Effector memory CD4-positive, alpha-beta T cell (primary cell): ENCODE results near the gene PALLD.

ENCODE experiments used
- DNase-seq, 3 donors: peaks; one replicate each; pipeline ENCODE4 v3.0.0-alpha.2; 2020
- H3K27ac ChIP-seq: 2 replicates; pipeline ENCODE4 v1.7.0; 2013; ENCODE audit warnings: mild to moderate bottlenecking, low read length, moderate library complexity; ENCODE audit not compliant: insufficient read depth, poor library complexity, severe bottlenecking
- H3K27me3 ChIP-seq: replicated peaks from 2 replicates; pipeline ENCODE4 v1.7.0; 2013; ENCODE audit warnings: mild to moderate bottlenecking, low read length; ENCODE audit not compliant: insufficient read depth, control insufficient read depth, poor library complexity, severe bottlenecking
- H3K36me3 ChIP-seq: 2 replicates; pipeline ENCODE4 v1.7.0; 2013; ENCODE audit warnings: mild to moderate bottlenecking, low read length, moderate library complexity; ENCODE audit not compliant: control insufficient read depth, insufficient read depth
- H3K4me1 ChIP-seq: 2 replicates; pipeline ENCODE4 v1.7.0; 2013; ENCODE audit warnings: low read length, mild to moderate bottlenecking; ENCODE audit not compliant: control insufficient read depth, insufficient read depth, poor library complexity, severe bottlenecking
- H3K4me3 ChIP-seq: 2 replicates; pipeline ENCODE4 v1.7.0; 2013; ENCODE audit warnings: low read length, low read depth, mild to moderate bottlenecking; ENCODE audit not compliant: insufficient read depth, poor library complexity, severe bottlenecking
- H3K9me3 ChIP-seq: 2 replicates; pipeline ENCODE4 v1.7.0; 2013; ENCODE audit warnings: mild to moderate bottlenecking, low read length, moderate library complexity; ENCODE audit not compliant: control insufficient read depth

Gene PALLD

DNA sequence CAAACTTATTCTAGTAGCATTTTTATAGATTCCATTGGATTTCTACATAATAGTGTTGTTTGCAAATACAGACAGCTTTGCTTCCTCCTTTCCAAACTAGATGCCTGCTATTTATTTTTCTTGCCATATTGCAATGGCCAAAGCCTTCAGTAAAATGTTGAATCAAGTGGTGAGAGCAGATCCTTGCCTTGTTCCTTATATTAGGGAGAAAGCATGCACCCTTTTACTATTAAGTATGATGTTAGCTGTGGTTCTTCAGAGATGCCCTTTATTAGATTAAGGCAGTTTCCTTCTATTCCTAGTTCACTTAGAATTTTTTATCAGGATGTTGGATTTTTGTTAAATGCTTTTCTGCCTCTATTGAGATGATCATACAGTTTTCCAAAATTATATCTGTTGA lies 279.5 kb downstream of the PALLD start:
- no peaks in the 10 kb centered on the region for H3K36me3 ChIP-seq
- H3K27me3 ChIP-seq, result no peaks in the 10 kb centered on the region
- no peak overlapping the region for H3K27ac ChIP-seq
- DNase-seq, result no peak
- H3K4me1 ChIP-seq, result no peaks in the 10 kb centered on the region
- no peak overlapping the region for H3K4me3 ChIP-seq
- no peaks in the 10 kb centered on the region for H3K9me3 ChIP-seq

DNA sequence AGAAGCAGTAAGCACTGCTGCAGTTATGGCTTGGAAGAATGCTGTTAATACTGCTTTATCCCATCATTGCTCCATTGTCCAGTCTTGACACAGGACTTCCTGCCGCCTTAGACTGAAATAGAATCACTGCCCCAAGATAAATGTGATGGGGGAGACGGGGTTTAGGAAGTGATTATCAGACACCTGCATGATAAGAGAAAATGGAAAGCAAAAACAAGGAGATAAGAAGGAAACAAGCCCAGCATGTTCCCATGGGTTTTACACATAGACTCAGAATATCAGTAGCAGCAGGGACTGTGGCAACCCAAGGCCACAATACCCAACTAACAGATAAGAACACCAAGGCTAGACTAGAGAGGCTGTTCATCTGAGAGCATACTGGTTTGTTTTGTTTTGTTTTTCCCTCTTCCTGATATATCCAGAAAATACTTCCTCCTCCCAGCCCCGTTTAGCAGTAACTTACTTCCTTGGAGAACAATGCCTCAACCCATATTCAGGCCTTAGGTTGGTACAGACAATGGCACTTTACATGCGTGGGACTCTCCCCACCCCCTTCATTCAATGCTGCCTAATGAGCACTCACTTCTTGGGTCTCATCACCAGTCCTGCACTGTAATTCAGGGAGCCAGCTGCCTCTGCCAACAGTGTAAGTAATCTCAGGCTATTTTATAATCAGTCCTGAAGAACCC lies 280.6 kb downstream of the PALLD start:
- Histone ChIP-seq H3K4me1 (no peaks in the 10 kb centered on the region), H3K9me3 (no peaks in the 10 kb centered on the region), H3K27ac (no peak overlapping the region), H3K4me3 (no peak overlapping the region), H3K27me3 (no peaks in the 10 kb centered on the region), H3K36me3 (no peaks in the 10 kb centered on the region)
- no peak for DNase-seq

DNA sequence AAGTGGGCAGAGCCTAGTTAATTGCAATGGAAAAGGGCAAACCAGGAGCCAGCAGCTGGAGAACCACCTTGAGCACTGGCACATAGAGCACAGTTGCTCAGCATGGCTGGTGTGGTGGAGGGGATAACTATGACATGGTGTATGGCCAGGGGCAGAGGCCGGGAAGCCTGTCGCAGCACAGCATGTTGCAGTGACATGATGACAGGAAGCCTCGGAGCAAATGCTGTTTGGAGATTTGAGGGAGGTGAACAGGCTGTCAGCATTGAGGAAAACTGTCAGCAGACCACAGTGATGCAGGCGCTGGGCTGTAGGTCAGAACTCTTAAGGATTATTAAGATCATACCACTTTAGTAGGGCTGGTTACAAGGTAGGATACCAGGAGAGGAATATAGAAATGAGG lies 284.5 kb downstream of the PALLD start:
- Histone ChIP-seq H3K27ac (no peak overlapping the region), H3K4me3 (no peak overlapping the region), H3K36me3 (no peaks in the 10 kb centered on the region), H3K9me3 (no peaks in the 10 kb centered on the region), H3K27me3 (peaks cover 4% of the 10 kb centered on the region), H3K4me1 (no peaks in the 10 kb centered on the region)
- DNase-seq, result no peak

DNA sequence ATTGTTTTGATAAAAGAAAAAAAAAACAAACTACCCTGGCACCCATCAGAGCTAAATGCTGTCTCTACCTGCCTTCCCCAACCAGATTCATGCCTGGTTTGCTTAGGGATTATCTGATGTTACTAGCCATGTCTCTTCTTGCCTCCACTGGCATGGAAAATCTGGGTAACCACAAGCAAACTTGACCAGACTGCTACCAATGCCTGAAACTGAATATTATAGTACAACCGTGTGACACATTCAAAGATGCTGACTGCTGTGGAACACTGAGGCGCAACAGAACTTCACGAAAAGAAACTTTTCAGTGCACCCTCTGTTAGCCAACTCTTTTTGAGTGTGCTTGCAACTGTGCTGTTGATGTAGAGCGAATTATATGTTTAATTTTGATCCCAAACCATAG lies 285.1 kb downstream of the PALLD start:
- Histone ChIP-seq H3K27ac (no peak overlapping the region), H3K27me3 (peaks cover 4% of the 10 kb centered on the region), H3K4me1 (no peaks in the 10 kb centered on the region), H3K9me3 (no peaks in the 10 kb centered on the region), H3K36me3 (no peaks in the 10 kb centered on the region), H3K4me3 (no peak overlapping the region)
- DNase-seq, result no peak

DNA sequence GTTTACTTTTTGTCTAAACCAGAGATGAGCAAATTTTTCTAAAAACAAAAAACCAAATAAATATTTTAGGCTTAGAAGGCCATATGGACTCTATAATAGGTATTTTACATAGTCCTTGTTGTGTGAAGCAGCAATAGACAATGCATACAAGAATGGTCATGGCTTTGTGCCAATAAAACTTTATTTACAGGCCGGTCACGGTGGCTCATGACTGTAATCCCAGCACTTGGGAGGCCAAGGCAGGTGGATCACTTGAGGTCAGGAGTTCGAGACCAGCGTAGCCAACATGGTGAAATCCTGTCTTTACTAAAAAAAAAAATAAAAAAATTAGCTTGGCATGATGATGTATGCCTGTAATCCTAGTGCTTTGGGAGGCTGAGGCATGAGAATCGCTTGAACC lies 285.6 kb downstream of the PALLD start:
- no peak for DNase-seq
- Histone ChIP-seq H3K4me3 (no peak overlapping the region), H3K27me3 (peaks cover 4% of the 10 kb centered on the region), H3K9me3 (no peaks in the 10 kb centered on the region), H3K27ac (no peak overlapping the region), H3K4me1 (no peaks in the 10 kb centered on the region), H3K36me3 (no peaks in the 10 kb centered on the region)

DNA sequence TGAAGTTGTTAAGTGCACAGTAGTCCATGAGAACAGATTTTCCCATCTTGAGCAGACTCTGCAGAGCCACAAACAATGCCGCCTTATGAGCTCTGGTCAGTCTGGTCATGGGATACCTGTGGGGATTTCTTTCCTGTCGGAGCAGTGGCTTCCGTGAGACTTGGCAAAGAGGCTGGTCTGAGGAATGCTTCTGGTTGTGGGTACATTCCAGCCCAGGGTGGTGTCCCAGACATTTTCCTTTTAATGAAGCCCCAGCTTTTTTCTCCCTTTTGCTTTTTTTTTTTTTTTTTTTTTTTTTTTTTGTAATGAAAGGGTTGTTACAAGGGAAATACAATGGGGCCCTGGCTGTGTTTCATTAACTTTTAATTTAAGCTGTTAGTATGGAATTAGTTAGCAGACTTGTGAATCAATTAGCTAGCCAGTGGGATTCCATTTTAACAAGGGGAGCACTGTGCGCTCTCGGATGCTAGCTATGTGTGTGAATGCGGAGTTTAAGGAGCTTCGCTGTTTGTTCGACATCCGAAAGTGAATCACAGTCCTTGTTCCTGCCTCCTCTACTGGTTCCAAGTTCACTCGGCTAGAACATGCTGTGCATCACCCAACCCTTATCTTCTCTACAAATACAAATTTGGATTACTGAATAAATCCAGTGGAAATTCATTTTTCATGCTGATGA lies 288.1 kb downstream of the PALLD start:
- Histone ChIP-seq H3K4me1 (no peaks in the 10 kb centered on the region), H3K9me3 (no peaks in the 10 kb centered on the region), H3K4me3 (no peak overlapping the region), H3K27ac (no peak overlapping the region), H3K36me3 (no peaks in the 10 kb centered on the region), H3K27me3 (peaks cover 4% of the 10 kb centered on the region)
- no peak for DNase-seq

DNA sequence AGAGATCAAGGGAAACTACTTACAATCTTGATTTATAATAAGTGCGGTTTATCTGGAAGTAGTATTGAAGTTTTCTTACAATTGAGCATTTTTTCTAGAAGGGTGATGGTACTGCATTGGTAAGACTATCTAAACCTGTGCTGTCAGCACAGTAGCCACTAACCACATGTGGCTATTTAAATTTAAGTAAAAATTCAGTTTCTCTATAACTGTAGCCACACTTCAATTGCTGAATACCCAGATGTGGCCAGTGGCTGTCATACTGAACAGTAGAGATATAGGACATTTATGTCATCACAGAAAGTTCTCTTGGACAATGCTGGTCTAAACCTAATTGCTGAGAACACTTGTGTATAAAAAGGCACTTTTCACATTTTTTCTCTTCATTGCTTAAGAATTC lies 290.5 kb downstream of the PALLD start:
- peaks cover 4% of the 10 kb centered on the region for H3K27me3 ChIP-seq

DNA sequence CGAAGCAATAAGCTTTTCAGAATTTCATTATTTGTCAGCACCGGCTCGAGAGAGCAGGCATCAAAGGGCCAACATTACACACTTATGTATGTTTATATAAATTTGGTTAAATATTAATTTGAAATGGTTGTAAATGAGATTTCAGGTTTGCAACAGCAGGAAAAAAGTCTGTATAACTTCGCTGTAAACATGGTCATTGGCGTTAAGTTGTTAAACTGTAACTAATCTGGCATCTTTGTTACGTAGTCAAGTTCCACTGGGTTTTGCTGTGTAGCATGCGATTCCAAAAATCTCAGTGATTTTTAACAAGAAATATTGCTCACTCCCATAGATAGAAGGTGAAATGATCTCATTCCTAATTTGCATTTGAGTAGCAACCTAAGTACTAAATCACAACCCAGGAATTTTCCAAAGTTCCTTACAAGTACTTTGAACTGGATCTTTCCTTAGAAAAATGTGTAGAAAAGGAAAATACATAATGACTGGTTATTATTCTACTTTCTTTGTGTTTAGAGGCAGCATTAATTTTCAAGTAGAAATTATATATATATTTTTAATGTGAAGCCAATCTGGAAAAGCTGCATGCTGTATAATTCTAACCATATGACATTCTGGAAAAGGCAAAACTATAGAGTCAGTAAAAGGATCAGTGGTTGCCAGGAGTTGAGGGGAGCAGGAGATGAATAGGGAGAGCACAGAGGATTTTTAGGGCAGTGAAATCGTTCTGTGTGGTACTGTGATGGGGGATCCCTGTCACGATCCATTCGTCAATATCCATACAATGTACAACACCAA lies 291.1 kb downstream of the PALLD start:
- DNase-seq, result no peak
- no peaks in the 10 kb centered on the region for H3K9me3 ChIP-seq
- no peaks in the 10 kb centered on the region for H3K36me3 ChIP-seq
- H3K27me3 ChIP-seq, result peaks cover 4% of the 10 kb centered on the region
- no peaks in the 10 kb centered on the region for H3K4me1 ChIP-seq
- no peak overlapping the region for H3K27ac ChIP-seq
- no peak overlapping the region for H3K4me3 ChIP-seq

More for the DNA sequence above, 290.5 kb downstream of the PALLD start:
- Histone ChIP-seq H3K27ac (no peak overlapping the region), H3K36me3 (no peaks in the 10 kb centered on the region), H3K4me1 (no peaks in the 10 kb centered on the region), H3K9me3 (no peaks in the 10 kb centered on the region), H3K4me3 (no peak overlapping the region)
- DNase-seq, result no peak

DNA sequence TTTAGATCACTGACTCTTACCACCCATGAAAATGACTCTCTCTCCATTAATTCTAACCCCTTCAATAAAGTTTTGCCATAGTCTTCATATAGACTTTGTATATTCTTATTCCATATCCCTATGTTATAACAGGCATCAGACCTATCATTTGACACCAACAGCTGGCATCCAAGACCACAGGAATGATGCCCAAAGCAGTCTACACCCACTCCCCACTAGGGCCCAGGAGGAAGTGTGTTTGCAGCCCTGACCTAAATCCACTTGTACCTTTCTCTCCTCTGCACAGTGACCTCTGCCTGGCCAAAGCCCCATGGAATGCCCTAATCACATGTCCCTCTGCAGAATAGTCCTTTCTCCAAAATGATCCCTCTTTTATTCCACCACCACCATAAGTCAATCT lies 294.0 kb downstream of the PALLD start:
- no peak for DNase-seq
- H3K27me3 ChIP-seq, result no peaks in the 10 kb centered on the region
- H3K4me1 ChIP-seq, result no peaks in the 10 kb centered on the region
- H3K36me3 ChIP-seq, result no peaks in the 10 kb centered on the region
- no peak overlapping the region for H3K27ac ChIP-seq
- no peaks in the 10 kb centered on the region for H3K9me3 ChIP-seq
- no peak overlapping the region for H3K4me3 ChIP-seq

DNA sequence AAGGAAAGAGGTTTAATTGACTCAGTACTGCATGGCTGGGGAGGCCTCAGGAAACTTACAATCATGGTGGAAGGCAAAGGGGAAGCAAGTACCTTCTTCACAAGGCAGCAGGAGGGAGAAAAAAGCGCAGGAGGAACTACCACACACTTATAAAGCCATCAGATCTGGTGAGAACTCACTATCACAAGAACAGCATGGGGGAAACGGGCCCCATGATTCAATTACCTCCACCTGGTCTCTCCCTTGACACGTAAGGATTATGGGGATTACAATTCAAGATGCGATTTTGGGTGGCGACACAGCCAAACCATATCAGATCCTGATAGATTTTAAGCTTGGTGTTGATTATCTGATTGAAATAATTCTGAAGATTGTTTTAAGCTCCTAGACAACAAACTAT lies 294.5 kb downstream of the PALLD start:
- H3K4me1 ChIP-seq, result no peaks in the 10 kb centered on the region
- no peak overlapping the region for H3K27ac ChIP-seq
- H3K9me3 ChIP-seq, result no peaks in the 10 kb centered on the region
- no peak for DNase-seq
- no peak overlapping the region for H3K4me3 ChIP-seq
- H3K36me3 ChIP-seq, result no peaks in the 10 kb centered on the region
- no peaks in the 10 kb centered on the region for H3K27me3 ChIP-seq
